ENCODE data around the gene ERF.

Gene ERF

GRCh38 chr19:42216653-42217519 is 38.0 kb downstream of the ERF start:
- DNase-seq (ENCODE audit: low read depth in 3 of 3) = peak in 1 of 3 experiments; percentile 31

GRCh38 chr19:42214810-42215485 is 40.0 kb downstream of the ERF start:
- DNase-seq (ENCODE audit: low read depth in 3 of 3) = no peak

GRCh38 chr19:42212886-42213285 is 42.0 kb downstream of the ERF start:
- DNase-seq (ENCODE audit: low read depth in 3 of 3) = no peak

- DNase-seq (ENCODE audit: low read depth in 3 of 3) = no peak
These were observed 46.3 kb downstream of the ERF start for GRCh38 chr19:42208612-42209011.

GRCh38 chr19:42207767-42208271 is 47.1 kb downstream of the ERF start:
- DNase-seq (ENCODE audit: low read depth in 3 of 3) = no peak

GRCh38 chr19:42206871-42207755 is 47.8 kb downstream of the ERF start:
- no peak for DNase-seq (ENCODE audit: low read depth in 3 of 3)

GRCh38 chr19:42204664-42205063 is 50.3 kb downstream of the ERF start:
- no peak for DNase-seq (ENCODE audit: low read depth in 3 of 3)

- DNase-seq (ENCODE audit: low read depth in 3 of 3) = no peak
These were observed 51.2 kb downstream of the ERF start for GRCh38 chr19:42203700-42204099.

GRCh38 chr19:42202290-42202880 is 52.5 kb downstream of the ERF start:
- no peak for DNase-seq (ENCODE audit: low read depth in 3 of 3)

- DNase-seq (ENCODE audit: low read depth in 3 of 3) = peak in 1 of 3 experiments; percentile 34
These were observed 53.2 kb downstream of the ERF start for GRCh38 chr19:42201489-42202289.

- DNase-seq (ENCODE audit: low read depth in 3 of 3) = no peak
These were observed 54.7 kb downstream of the ERF start for GRCh38 chr19:42200116-42200715.

GRCh38 chr19:42199440-42200115 is 55.4 kb downstream of the ERF start:
- peak in 1 of 3 experiments; percentile 65 for DNase-seq (ENCODE audit: low read depth in 3 of 3)

GRCh38 chr19:42198676-42199439 is 56.1 kb downstream of the ERF start:
- peak in 1 of 3 experiments; percentile 43 for DNase-seq (ENCODE audit: low read depth in 3 of 3)
